Endothelial cell of umbilical vein (primary cell): ENCODE measurements around the gene MBD2. TPM values are rescaled to one million over a fixed set of nuclear protein-coding genes. Genes with fewer than 3 reads are reported as not detected.
A peak's percentile ranks its signal among the peaks of the same experiment; 100 is the strongest.

Experiments used
- BruUV-seq: library from RNA; stranded (reverse); fragments of 400-500 nt; replicated peaks from 2 replicates; lab custom pipeline; 2021; lab: Mats Ljungman, UMichigan
- CTCF ChIA-PET: fragments of 300-600, 350-600 bp; sonication (Branson Sonifier 250); formaldehyde crosslinking; loops from one replicate; lab custom pipeline; 2021; ENCODE audit warnings: antibody characterized with exemption, inconsistent platforms; lab: Charles Lee
- POLR2A ChIA-PET: fragments of 300-600, 350-600 bp; sonication (Branson Sonifier 250); formaldehyde crosslinking; loops from one replicate; lab custom pipeline; 2021; ENCODE audit warnings: antibody characterized with exemption, inconsistent platforms; lab: Charles Lee
- DNase-seq: peaks from one replicate; pipeline ENCODE4 v3.0.0-alpha.2; 2011; ENCODE audit warnings: low read depth, low spot score
- FAIRE-seq: peaks from 2 replicates; lab custom pipeline; 2011; peaks lifted over from hg19 to GRCh38; lab: Jason Lieb, UNC
- H2AFZ ChIP-seq: 2 replicates; pipeline ENCODE4 v1.6.0; 2012; ENCODE audit warnings: low read depth, low read length, control low read depth, inconsistent platforms
- H3K27ac ChIP-seq: 2 replicates; pipeline ENCODE4 v1.5.1; 2011; ENCODE audit warnings: low read depth, mild to moderate bottlenecking, control low read depth, low read length, moderate library complexity; ENCODE audit not compliant: insufficient read depth
- H3K27me3 ChIP-seq, 2 experiments: 2 replicates each; pipeline versions ENCODE4 v1.6.0 to v1.6.1; 2011; ENCODE audit warnings: low read length in 2 of 2, mixed read lengths in 1 of 2; ENCODE audit not compliant: control insufficient read depth in 2 of 2, insufficient read depth in 2 of 2
- H3K36me3 ChIP-seq, 2 experiments: 2 replicates in 1 of 2; 3 replicates in 1 of 2; pipeline ENCODE4 v1.5.1; 2011; ENCODE audit warnings: low read length in 2 of 2, mild to moderate bottlenecking in 1 of 2, moderate library complexity in 1 of 2; ENCODE audit not compliant: control insufficient read depth in 2 of 2, insufficient read depth in 2 of 2; ENCODE audit errors: extremely low read depth in 1 of 2
- H3K4me1 ChIP-seq: 3 replicates; pipeline ENCODE4 v1.5.1; 2011; ENCODE audit warnings: mild to moderate bottlenecking, low read length; ENCODE audit not compliant: control insufficient read depth, insufficient read depth; ENCODE audit errors: extremely low read depth
- H3K4me2 ChIP-seq: 2 replicates; pipeline ENCODE4 v1.6.1; 2011; ENCODE audit warnings: low read length, control low read depth, mixed read lengths; ENCODE audit not compliant: insufficient read depth
- H3K4me3 ChIP-seq, 3 experiments: fragments of 200-600 bp in 1 of 3; sonication (generic), shearing (Covaris generic) in 1 of 3; replicated peaks in 1 of 3; 2 replicates each; pipeline ENCODE4 v1.5.1; 2011 to 2016; ENCODE audit warnings: control low read depth in 3 of 3, low read length in 3 of 3, mild to moderate bottlenecking in 2 of 3, inconsistent platforms in 1 of 3, low read depth in 1 of 3, moderate library complexity in 1 of 3; ENCODE audit not compliant: insufficient read depth in 1 of 3
- H3K79me2 ChIP-seq: 2 replicates; pipeline ENCODE4 v1.6.0; 2012; ENCODE audit warnings: low read length, inconsistent platforms; ENCODE audit not compliant: control insufficient read depth, insufficient read depth
- H3K9ac ChIP-seq: replicated peaks from 2 replicates; pipeline ENCODE3; 2011; ENCODE audit warnings: low read length, control low read depth; ENCODE audit not compliant: insufficient read depth; ENCODE audit errors: extremely low read depth
- H3K9me1 ChIP-seq: replicated peaks from 3 replicates; pipeline ENCODE4 v1.6.0; 2011; ENCODE audit warnings: mild to moderate bottlenecking, low read length; ENCODE audit not compliant: control insufficient read depth, insufficient read depth; ENCODE audit errors: extremely low read depth
- H3K9me3 ChIP-seq: replicated peaks from 2 replicates; pipeline ENCODE4 v1.5.1; 2012; ENCODE audit warnings: low read length, inconsistent platforms; ENCODE audit not compliant: control insufficient read depth, insufficient read depth
- H4K20me1 ChIP-seq: replicated peaks from 2 replicates; pipeline ENCODE3; 2011; ENCODE audit warnings: mild to moderate bottlenecking, low read length; ENCODE audit not compliant: control insufficient read depth, insufficient read depth; ENCODE audit errors: extremely low read depth
- CTCF ChIP-seq, 2 donors: IDR thresholded peaks; 1 replicate in 1 of 2; 2 replicates in 1 of 2; pipeline ENCODE4 v1.5.1; 2011; ENCODE audit warnings: low read length in 2 of 2, mild to moderate bottlenecking in 2 of 2, moderate library complexity in 2 of 2, control low read depth in 1 of 2, inconsistent platforms in 1 of 2, low read depth in 1 of 2; ENCODE audit not compliant: insufficient read depth in 1 of 2; ENCODE audit errors: extremely low read depth in 1 of 2
- POLR2AphosphoS5 ChIP-seq: IDR thresholded peaks from 2 replicates; pipeline ENCODE4 v1.6.1; 2012; ENCODE audit warnings: low read depth, mild to moderate bottlenecking, control low read depth, low read length, moderate library complexity; ENCODE audit not compliant: insufficient read depth
- dilution Hi-C: fragments of 300-500 bp; cut with MboI; formaldehyde crosslinking; loops from one replicate; pipeline ENCODE4 v1.15.0; 2019; ENCODE audit warnings: low sequenced_read_pairs; ENCODE audit not compliant: extremely low pct_ligation_motif_present
- intact Hi-C: fragments of 100-400 bp; cut with micrococcal nuclease; formaldehyde crosslinking; loops from one replicate; pipeline ENCODE4 v1.10.0; 2022
- polyA plus RNA-seq, 4 experiments: library from polyadenylated mRNA; depleted of rRNA in 3 of 4; stranded (reverse) in 3 of 4; unstranded in 1 of 4; fragments of >200 nt; gene quantifications; 2 replicates each; pipeline versions ENCODE4 v1.2.1 to v1.2.3, GENCODE V29; 2011 to 2012; ENCODE audit warnings: missing spikeins in 1 of 4
- total RNA-seq: library from RNA; stranded (reverse); gene quantifications from 2 replicates; pipeline ENCODE4 v1.2.3, GENCODE V29; 2021

Gene MBD2
- total and polyA plus RNA-seq, 2 donors (not counting 3 experiments of a cell fraction or from before 2014, with no cell fraction given): 86.8 to 110 TPM

DNA sequence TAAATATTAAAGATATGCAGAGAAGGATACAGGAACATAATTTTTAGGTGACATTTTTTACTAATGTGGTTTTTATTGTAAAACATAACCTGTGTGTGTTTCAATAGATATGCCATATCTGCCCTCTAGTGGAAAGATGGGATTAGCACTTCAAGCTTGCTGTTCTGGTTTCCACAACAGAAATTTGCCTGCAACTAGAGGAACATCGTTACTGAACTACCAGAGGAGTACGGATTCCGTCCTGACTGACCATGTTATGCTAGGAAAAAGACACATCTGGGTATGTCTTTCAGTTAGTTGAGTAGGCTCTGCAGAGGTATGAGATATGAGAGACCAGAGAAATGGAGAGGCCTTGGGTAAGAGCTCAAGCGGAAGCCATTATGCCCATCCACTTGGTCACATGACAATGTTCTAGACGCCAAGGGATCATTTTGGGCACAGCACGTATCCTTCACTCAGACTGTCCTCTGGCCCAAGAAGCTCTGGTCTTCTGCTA lies 104.9 kb downstream of the MBD2 start:
- ChIA-PET POLR2A (interaction anchor here (1.2 kb wide), 1 partner anchor 8 kb away, joined by 4 read pairs; no protein-coding TSS in a partner anchor), CTCF (interaction anchor here (0.6 to 5.5 kb wide), 23 partner anchors 10 to 1113 kb away, joined by 3 to 67 read pairs (median 4); partner anchors contain the start of genes C18orf54, POLI and STARD6)
- FAIRE-seq (no peak), DNase-seq (peak; percentile 69)
- Histone ChIP-seq H3K9me1 (no peaks in the 10 kb centered on the region), H3K27me3 (no peaks in the 10 kb centered on the region), H3K36me3 (no peaks in the 10 kb centered on the region), H3K4me2 (peak overlapping the region; percentile 27), H2AFZ (peak overlapping the region; percentile 88), H3K79me2 (no peaks in the 10 kb centered on the region), H3K4me3 (no peak overlapping the region), H3K9me3 (no peaks in the 10 kb centered on the region), H3K9ac (no peak overlapping the region), H3K4me1 (no peaks in the 10 kb centered on the region), H3K27ac (no peak overlapping the region), H4K20me1 (no peaks in the 10 kb centered on the region)
- BruUV-seq: no TSS peak
- intact Hi-C loops (loop anchor here (1.0 to 2.0 kb wide), 2 partner anchors 211 to 551 kb away; no protein-coding TSS in a partner anchor), dilution Hi-C loops (no loop called here)
- no peak for TF ChIP-seq POLR2AphosphoS5
- TF ChIP-seq CTCF (IDR thresholded peaks at IDR 0.05; ENCODE audit: extremely low read depth in 1 of 2, insufficient read depth in 1 of 2, low read depth in 1 of 2, low read length in 2 of 2): peak; percentile 59 to 64
